HCT116 (cell line): ENCODE measurements around the gene FBXO47. TPM values are rescaled to one million over a fixed set of nuclear protein-coding genes. Genes with fewer than 3 reads are reported as not detected.

ENCODE experiments used
- ATAC-seq: fragments of 200-7000 bp; cut with Tn5 transposase; 2 replicates; pipeline ENCODE4 v1.9.1; 2020; ENCODE audit warnings: mild to moderate bottlenecking, moderate library complexity
- BruUV-seq: library from RNA; stranded (reverse); fragments of 400-500 nt; replicated peaks from 2 replicates; lab custom pipeline; 2021; lab: Mats Ljungman, UMichigan
- CTCF ChIA-PET: fragments of 300-600 bp; sonication (Branson Sonifier 250); formaldehyde crosslinking; loops from one replicate; lab custom pipeline; 2021; ENCODE audit warnings: antibody characterized with exemption; lab: Charles Lee
- POLR2A ChIA-PET: fragments of 300-600, 350-600 bp; sonication (Branson Sonifier 250); formaldehyde crosslinking; loops from one replicate; lab custom pipeline; 2021; ENCODE audit warnings: antibody characterized with exemption; lab: Charles Lee
- RAD21 ChIA-PET, 2 experiments: fragments of 300-600 bp; sonication (Branson Sonifier 250); formaldehyde crosslinking; loops; one replicate each; lab custom pipeline; 2023; ENCODE audit warnings: low total read pairs in 2 of 2; ENCODE audit not compliant: uncharacterized antibody in 2 of 2, unreplicated experiment in 2 of 2, low non-redundant PET in 1 of 2; lab: Charles Lee
- DNase-seq: peaks from one replicate; pipeline ENCODE4 v3.0.0-alpha.2; 2010; ENCODE audit warnings: low read depth, low spot score
- H2AFZ ChIP-seq: fragments of 200-600 bp; shearing (Covaris generic), sonication (generic); 2 replicates; pipeline ENCODE4 v1.6.1; 2017; ENCODE audit warnings: low read depth, mixed run types, mixed read lengths, antibody characterized with exemption, low read length; ENCODE audit not compliant: poor library complexity, severe bottlenecking
- H3K27ac ChIP-seq: 2 replicates; pipeline ENCODE4 v1.5.1; 2012; ENCODE audit warnings: low read depth, low read length
- H3K27me3 ChIP-seq: fragments of 200-600 bp; sonication (generic); 2 replicates; pipeline ENCODE4 v1.6.1; 2016; ENCODE audit warnings: mixed run types, low read length, mixed read lengths; ENCODE audit not compliant: insufficient read depth
- H3K36me3 ChIP-seq, 2 experiments: fragments of 200-500 bp in 1 of 2; fragments of 200-600 bp in 1 of 2; sonication (Bioruptor generic) in 1 of 2; sonication (generic) in 1 of 2; 2 replicates each; pipeline versions ENCODE4 v1.5.1 to v1.6.1; 2014 to 2016; ENCODE audit warnings: low read length in 2 of 2, inconsistent platforms in 1 of 2, mixed read lengths in 1 of 2, mixed run types in 1 of 2; ENCODE audit not compliant: insufficient read depth in 2 of 2, control insufficient read depth in 1 of 2
- H3K4me1 ChIP-seq, 2 experiments: fragments of 200-600 bp in 1 of 2; sonication (generic) in 1 of 2; 2 replicates each; pipeline versions ENCODE4 v1.5.1 to v1.6.1; 2012 to 2017; ENCODE audit warnings: low read length in 2 of 2, inconsistent platforms in 1 of 2, mild to moderate bottlenecking in 1 of 2, mixed read lengths in 1 of 2, mixed run types in 1 of 2, moderate library complexity in 1 of 2; ENCODE audit not compliant: insufficient read depth in 2 of 2, control insufficient read depth in 1 of 2
- H3K4me2 ChIP-seq: fragments of 200-600 bp; sonication (generic); 2 replicates; pipeline ENCODE4 v1.6.1; 2017; ENCODE audit warnings: mixed run types, low read length, mixed read lengths
- H3K4me3 ChIP-seq, 2 experiments: fragments of 200-600 bp in 1 of 2; sonication (generic) in 1 of 2; replicated peaks in 1 of 2; 2 replicates each; pipeline ENCODE4 v1.5.1; 2011 to 2016; ENCODE audit warnings: low read length in 2 of 2, control low read depth in 1 of 2, low read depth in 1 of 2, mild to moderate bottlenecking in 1 of 2, mixed read lengths in 1 of 2, mixed run types in 1 of 2
- H3K79me2 ChIP-seq: fragments of 200-600 bp; sonication (generic); 2 replicates; pipeline ENCODE4 v1.6.1; 2017; ENCODE audit warnings: mild to moderate bottlenecking, mixed run types, low read length, moderate library complexity, mixed read lengths; ENCODE audit not compliant: insufficient read depth
- H3K9ac ChIP-seq: fragments of 200-600 bp; sonication (generic); 2 replicates; pipeline ENCODE4 v1.6.1; 2016; ENCODE audit warnings: low read length, mixed read lengths
- H3K9me2 ChIP-seq: fragments of 200-600 bp; sonication (generic), shearing (Covaris generic); 2 replicates; pipeline ENCODE4 v1.6.1; 2017; ENCODE audit warnings: mixed run types, mild to moderate bottlenecking, moderate library complexity; ENCODE audit not compliant: insufficient read depth
- H3K9me3 ChIP-seq, 2 experiments: fragments of 200-500 bp in 1 of 2; fragments of 200-600 bp in 1 of 2; sonication (Bioruptor generic) in 1 of 2; sonication (generic) in 1 of 2; 2 replicates each; pipeline ENCODE4 v1.6.1; 2014 to 2017; ENCODE audit warnings: low read length in 2 of 2, mixed read lengths in 2 of 2, inconsistent platforms in 1 of 2, low read depth in 1 of 2, mild to moderate bottlenecking in 1 of 2, mixed run types in 1 of 2, moderate library complexity in 1 of 2; ENCODE audit not compliant: control insufficient read depth in 1 of 2, insufficient read depth in 1 of 2
- H4K20me1 ChIP-seq: fragments of 200-600 bp; sonication (generic), shearing (Covaris generic); 2 replicates; pipeline ENCODE4 v1.6.1; 2017; ENCODE audit warnings: mixed run types, mild to moderate bottlenecking, moderate library complexity; ENCODE audit not compliant: insufficient read depth
- CBX3 ChIP-seq: IDR thresholded peaks from 2 replicates; pipeline ENCODE4 v1.6.1; 2012; ENCODE audit warnings: low read depth
- CEBPB ChIP-seq: IDR thresholded peaks from 2 replicates; pipeline ENCODE4 v1.6.1; 2012; ENCODE audit warnings: low read depth
- EGR1 ChIP-seq: IDR thresholded peaks from 2 replicates; pipeline ENCODE4 v1.6.1; 2012; ENCODE audit warnings: low read depth
- EZH2 ChIP-seq: fragments of 200-600 bp; sonication (generic); IDR thresholded peaks from 2 replicates; pipeline ENCODE4 v1.6.1; 2017; ENCODE audit warnings: antibody characterized with exemption, mixed run types
- EZH2phosphoT487 ChIP-seq: fragments of 200-600 bp; IDR thresholded peaks from 2 replicates; pipeline ENCODE4 v1.6.1; 2018; ENCODE audit warnings: antibody characterized with exemption, borderline replicate concordance
- JUND ChIP-seq: IDR thresholded peaks from 2 replicates; pipeline ENCODE4 v1.6.1; 2012
- POLR2A ChIP-seq: IDR thresholded peaks from 2 replicates; pipeline ENCODE4 v1.7.0; 2011; ENCODE audit warnings: borderline replicate concordance; ENCODE audit not compliant: insufficient read depth, insufficient read length; ENCODE audit errors: extremely low read depth
- POLR2AphosphoS5 ChIP-seq: IDR thresholded peaks from 2 replicates; pipeline ENCODE4 v1.6.1; 2011; ENCODE audit warnings: mild to moderate bottlenecking, low read depth, low read length, moderate library complexity
- SIN3A ChIP-seq: IDR thresholded peaks from 2 replicates; pipeline ENCODE4 v1.6.1; 2012; ENCODE audit warnings: low read depth
- SP1 ChIP-seq: IDR thresholded peaks from 2 replicates; pipeline ENCODE4 v1.6.1; 2012; ENCODE audit warnings: low read depth
- TCF7L2 ChIP-seq: IDR thresholded peaks from 2 replicates; pipeline ENCODE4 v1.7.0; 2011; ENCODE audit warnings: borderline replicate concordance, inconsistent platforms; ENCODE audit not compliant: insufficient read depth, insufficient read length; ENCODE audit errors: extremely low read depth
- YY1 ChIP-seq: IDR thresholded peaks from 2 replicates; pipeline ENCODE4 v1.6.1; 2011; ENCODE audit warnings: low read length, low read depth, moderate library complexity, mild to moderate bottlenecking; ENCODE audit not compliant: insufficient replicate concordance; ENCODE audit errors: extremely low read depth
- ZFX ChIP-seq: fragments of 450-650 bp; IDR thresholded peaks from 2 replicates; pipeline ENCODE4 v1.6.1; 2017
- ZNF274 ChIP-seq: fragments of 200-500 bp; sonication (Bioruptor generic); IDR thresholded peaks from 2 replicates; pipeline ENCODE4 v1.6.1; 2014; ENCODE audit warnings: mild to moderate bottlenecking, low read depth, low read length, inconsistent platforms
- intact Hi-C: fragments of 100-400 bp; cut with micrococcal nuclease; formaldehyde crosslinking; loops from 2 replicates; pipeline ENCODE4 v1.10.0; 2022
- total RNA-seq: library from RNA; stranded (reverse); gene quantifications from one replicate; pipeline ENCODE4 v1.2.1, GENCODE V29; 2021; ENCODE audit not compliant: unreplicated experiment
- TF ChIP-seq, protein P1 (sequence below): IDR thresholded peaks from 2 replicates; pipeline ENCODE4 v1.6.1; 2011; ENCODE audit warnings: mild to moderate bottlenecking, low read length, moderate library complexity; ENCODE audit not compliant: insufficient replicate concordance; ENCODE audit errors: extremely low read depth
- TF ChIP-seq, protein P2 (sequence below), 3 experiments: fragments of 200-600 bp in 1 of 3; sonication (generic) in 1 of 3; IDR thresholded peaks in 2 of 3; conservative IDR thresholded peaks in 1 of 3; 2 replicates each; pipeline ENCODE4 v1.5.1; 2012 to 2017; ENCODE audit warnings: low read depth in 2 of 3, low read length in 2 of 3, antibody characterized with exemption in 1 of 3, borderline replicate concordance in 1 of 3, control low read depth in 1 of 3, mild to moderate bottlenecking in 1 of 3, mixed read lengths in 1 of 3, mixed run types in 1 of 3, moderate library complexity in 1 of 3; ENCODE audit not compliant: insufficient read depth in 1 of 3
- TF ChIP-seq, protein P3 (sequence below): IDR thresholded peaks from 2 replicates; pipeline ENCODE4 v1.6.1; 2012; ENCODE audit warnings: low read depth
- TF ChIP-seq, protein P4 (sequence below): IDR thresholded peaks from 2 replicates; pipeline ENCODE4 v1.6.1; 2012

The FBXO47 gene
- total RNA-seq, 1 experiment from 2014 or later, result not detected

DNA sequence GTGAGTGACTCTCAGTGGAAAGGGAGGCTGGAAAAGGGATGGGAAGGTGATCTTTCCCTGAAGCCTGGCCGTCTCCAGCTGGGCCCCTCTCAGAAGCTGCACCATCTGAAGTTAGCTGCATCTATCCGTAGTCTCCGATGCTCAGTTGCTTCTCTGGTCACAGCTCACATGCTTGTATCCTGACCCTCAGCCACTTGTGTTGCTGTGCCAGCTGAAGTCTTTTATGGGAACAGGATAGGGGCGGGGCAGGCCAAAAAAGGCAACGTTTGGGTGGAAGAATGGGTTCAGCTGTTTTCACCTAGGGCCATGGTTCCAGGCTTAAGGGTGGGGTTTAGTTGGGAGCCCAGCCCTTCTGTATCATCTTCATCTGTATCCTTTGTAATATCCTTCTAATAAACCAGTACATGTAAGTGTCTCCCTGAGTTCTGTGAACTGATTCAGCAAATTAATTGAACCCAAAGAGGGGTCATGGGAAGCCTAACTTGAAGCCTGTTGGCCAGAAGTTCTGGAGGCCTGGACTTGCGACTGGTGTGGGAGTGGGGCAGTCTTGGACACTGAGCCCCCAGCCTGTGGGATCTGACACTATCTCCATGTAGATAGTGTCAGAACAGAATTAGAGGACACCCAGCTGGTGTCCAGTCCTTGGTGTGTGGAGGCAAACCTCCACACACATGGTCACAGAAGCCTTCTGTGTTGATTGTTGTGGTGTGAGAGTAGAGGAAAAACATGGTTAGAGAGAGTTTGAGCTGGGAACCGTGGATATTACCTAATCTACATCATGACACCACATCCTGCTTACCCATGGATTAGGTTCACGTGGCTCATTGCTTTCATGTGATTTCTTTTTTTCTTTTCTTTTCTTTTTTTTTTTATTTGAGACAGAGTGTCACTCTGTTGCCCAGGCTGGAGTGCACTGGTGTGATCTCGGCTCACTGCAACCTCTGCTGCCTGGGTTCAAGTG lies 49.3 kb upstream of the FBXO47 start:
- Histone ChIP-seq H3K27ac (no peak overlapping the region), H3K9me2 (no peaks in the 10 kb centered on the region), H3K79me2 (no peaks in the 10 kb centered on the region), H3K9me3 (no peaks in the 10 kb centered on the region), H3K9ac (no peak overlapping the region), H3K27me3 (no peaks in the 10 kb centered on the region), H2AFZ (no peak overlapping the region), H3K4me1 (peaks cover 8 to 16% of the 10 kb centered on the region in 2 experiments; a peak in 3 of 4 replicates), H3K36me3 (no peaks in the 10 kb centered on the region), H3K4me3 (no peak overlapping the region), H3K4me2 (no peak overlapping the region), H4K20me1 (no peaks in the 10 kb centered on the region)
- no TSS peak for BruUV-seq
- ATAC-seq (no peak), DNase-seq (no peak)
- CTCF ChIA-PET, result no interaction called here
- no peak for TF ChIP-seq SP1
- TF ChIP-seq CEBPB, result no peak
- TF ChIP-seq EGR1, result no peak
- no peak for TF ChIP-seq EZH2
- TF ChIP-seq CBX3, result no peak
- TF ChIP-seq, protein P1, sequence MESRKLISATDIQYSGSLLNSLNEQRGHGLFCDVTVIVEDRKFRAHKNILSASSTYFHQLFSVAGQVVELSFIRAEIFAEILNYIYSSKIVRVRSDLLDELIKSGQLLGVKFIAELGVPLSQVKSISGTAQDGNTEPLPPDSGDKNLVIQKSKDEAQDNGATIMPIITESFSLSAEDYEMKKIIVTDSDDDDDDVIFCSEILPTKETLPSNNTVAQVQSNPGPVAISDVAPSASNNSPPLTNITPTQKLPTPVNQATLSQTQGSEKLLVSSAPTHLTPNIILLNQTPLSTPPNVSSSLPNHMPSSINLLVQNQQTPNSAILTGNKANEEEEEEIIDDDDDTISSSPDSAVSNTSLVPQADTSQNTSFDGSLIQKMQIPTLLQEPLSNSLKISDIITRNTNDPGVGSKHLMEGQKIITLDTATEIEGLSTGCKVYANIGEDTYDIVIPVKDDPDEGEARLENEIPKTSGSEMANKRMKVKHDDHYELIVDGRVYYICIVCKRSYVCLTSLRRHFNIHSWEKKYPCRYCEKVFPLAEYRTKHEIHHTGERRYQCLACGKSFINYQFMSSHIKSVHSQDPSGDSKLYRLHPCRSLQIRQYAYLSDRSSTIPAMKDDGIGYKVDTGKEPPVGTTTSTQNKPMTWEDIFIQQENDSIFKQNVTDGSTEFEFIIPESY, result no peak
- TF ChIP-seq TCF7L2, result no peak
- TF ChIP-seq ZFX, result no peak
- TF ChIP-seq, protein P2, sequence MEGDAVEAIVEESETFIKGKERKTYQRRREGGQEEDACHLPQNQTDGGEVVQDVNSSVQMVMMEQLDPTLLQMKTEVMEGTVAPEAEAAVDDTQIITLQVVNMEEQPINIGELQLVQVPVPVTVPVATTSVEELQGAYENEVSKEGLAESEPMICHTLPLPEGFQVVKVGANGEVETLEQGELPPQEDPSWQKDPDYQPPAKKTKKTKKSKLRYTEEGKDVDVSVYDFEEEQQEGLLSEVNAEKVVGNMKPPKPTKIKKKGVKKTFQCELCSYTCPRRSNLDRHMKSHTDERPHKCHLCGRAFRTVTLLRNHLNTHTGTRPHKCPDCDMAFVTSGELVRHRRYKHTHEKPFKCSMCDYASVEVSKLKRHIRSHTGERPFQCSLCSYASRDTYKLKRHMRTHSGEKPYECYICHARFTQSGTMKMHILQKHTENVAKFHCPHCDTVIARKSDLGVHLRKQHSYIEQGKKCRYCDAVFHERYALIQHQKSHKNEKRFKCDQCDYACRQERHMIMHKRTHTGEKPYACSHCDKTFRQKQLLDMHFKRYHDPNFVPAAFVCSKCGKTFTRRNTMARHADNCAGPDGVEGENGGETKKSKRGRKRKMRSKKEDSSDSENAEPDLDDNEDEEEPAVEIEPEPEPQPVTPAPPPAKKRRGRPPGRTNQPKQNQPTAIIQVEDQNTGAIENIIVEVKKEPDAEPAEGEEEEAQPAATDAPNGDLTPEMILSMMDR (IDR thresholded peaks at IDR 0.05 in 2 of 3, conservative IDR thresholded peaks at IDR 0.05 in 1 of 3; ENCODE audit: borderline replicate concordance in 1 of 3, insufficient read depth in 1 of 3, low read depth in 2 of 3, low read length in 2 of 3), result no peak
- no peak for TF ChIP-seq SIN3A
- TF ChIP-seq EZH2phosphoT487, result no peak
- TF ChIP-seq, protein P3, sequence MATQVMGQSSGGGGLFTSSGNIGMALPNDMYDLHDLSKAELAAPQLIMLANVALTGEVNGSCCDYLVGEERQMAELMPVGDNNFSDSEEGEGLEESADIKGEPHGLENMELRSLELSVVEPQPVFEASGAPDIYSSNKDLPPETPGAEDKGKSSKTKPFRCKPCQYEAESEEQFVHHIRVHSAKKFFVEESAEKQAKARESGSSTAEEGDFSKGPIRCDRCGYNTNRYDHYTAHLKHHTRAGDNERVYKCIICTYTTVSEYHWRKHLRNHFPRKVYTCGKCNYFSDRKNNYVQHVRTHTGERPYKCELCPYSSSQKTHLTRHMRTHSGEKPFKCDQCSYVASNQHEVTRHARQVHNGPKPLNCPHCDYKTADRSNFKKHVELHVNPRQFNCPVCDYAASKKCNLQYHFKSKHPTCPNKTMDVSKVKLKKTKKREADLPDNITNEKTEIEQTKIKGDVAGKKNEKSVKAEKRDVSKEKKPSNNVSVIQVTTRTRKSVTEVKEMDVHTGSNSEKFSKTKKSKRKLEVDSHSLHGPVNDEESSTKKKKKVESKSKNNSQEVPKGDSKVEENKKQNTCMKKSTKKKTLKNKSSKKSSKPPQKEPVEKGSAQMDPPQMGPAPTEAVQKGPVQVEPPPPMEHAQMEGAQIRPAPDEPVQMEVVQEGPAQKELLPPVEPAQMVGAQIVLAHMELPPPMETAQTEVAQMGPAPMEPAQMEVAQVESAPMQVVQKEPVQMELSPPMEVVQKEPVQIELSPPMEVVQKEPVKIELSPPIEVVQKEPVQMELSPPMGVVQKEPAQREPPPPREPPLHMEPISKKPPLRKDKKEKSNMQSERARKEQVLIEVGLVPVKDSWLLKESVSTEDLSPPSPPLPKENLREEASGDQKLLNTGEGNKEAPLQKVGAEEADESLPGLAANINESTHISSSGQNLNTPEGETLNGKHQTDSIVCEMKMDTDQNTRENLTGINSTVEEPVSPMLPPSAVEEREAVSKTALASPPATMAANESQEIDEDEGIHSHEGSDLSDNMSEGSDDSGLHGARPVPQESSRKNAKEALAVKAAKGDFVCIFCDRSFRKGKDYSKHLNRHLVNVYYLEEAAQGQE, result no peak
- no peak for TF ChIP-seq JUND
- TF ChIP-seq, protein P4, sequence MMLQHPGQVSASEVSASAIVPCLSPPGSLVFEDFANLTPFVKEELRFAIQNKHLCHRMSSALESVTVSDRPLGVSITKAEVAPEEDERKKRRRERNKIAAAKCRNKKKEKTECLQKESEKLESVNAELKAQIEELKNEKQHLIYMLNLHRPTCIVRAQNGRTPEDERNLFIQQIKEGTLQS, result no peak
- no peak for TF ChIP-seq POLR2A
- TF ChIP-seq ZNF274, result no peak
- no peak for TF ChIP-seq POLR2AphosphoS5
- TF ChIP-seq YY1, result no peak
- POLR2A ChIA-PET, result no interaction called here
- intact Hi-C loops, result no loop called here
- RAD21 ChIA-PET, result no interaction called here
